ENCODE measurements around the gene JAKMIP1. TPM values are rescaled to one million over a fixed set of nuclear protein-coding genes. Genes with fewer than 3 reads are reported as not detected.

The JAKMIP1 gene
- total and polyA plus RNA-seq, 3 experiments from 2014 or later: 12.7 to 26.1 (median 14.2) TPM

GRCh38 chr4:5988086-5988845 lies 212.1 kb downstream of the JAKMIP1 start:
- Mint-ChIP-seq H3K36me3 (peaks cover 0 to 16% (median 6%) of the 10 kb centered on the region in 3 donors), H3K4me3 (no peak overlapping the region), H3K4me1 (no peaks in the 10 kb centered on the region), H3K27ac (no peak overlapping the region), H3K9me3 (peaks cover 8 to 18% (median 14%) of the 10 kb centered on the region in 5 donors), H3K27me3 (peaks cover 0 to 4% of the 10 kb centered on the region in 2 donors)
- H3K27me3 ChIP-seq (ENCODE audit: insufficient read depth, low read length, poor library complexity, severe bottlenecking): no peaks in the 10 kb centered on the region
- H3K36me3 ChIP-seq (ENCODE audit: insufficient read depth, low read length): no peaks in the 10 kb centered on the region
- no peaks in the 10 kb centered on the region for H3K4me1 ChIP-seq (ENCODE audit: insufficient read depth, low read length)
- DNase-seq: no peak
- no peaks in the 10 kb centered on the region for H3K9me3 ChIP-seq (ENCODE audit: low read length)
- ChIA-PET CTCF (interaction anchor here (0.8 kb wide), 1 partner anchor 12 kb away, joined by 3 read pairs; no protein-coding TSS in a partner anchor), POLR2A (no interaction called here)
- H3K27ac ChIP-seq (ENCODE audit: low read depth, low read length): no peak overlapping the region
- no peak overlapping the region for H3K4me3 ChIP-seq (ENCODE audit: low read length)

GRCh38 chr4:5984843-5985242 lies 215.5 kb downstream of the JAKMIP1 start:
- H3K36me3 Mint-ChIP-seq: peaks cover 0 to 20% (median 5%) of the 10 kb centered on the region in 3 donors
- Histone ChIP-seq H3K4me1 (ENCODE audit: insufficient read depth, low read length) (no peaks in the 10 kb centered on the region), H3K27ac (ENCODE audit: low read depth, low read length) (no peak overlapping the region), H3K4me3 (ENCODE audit: low read length) (no peak overlapping the region), H3K9me3 (ENCODE audit: low read length) (no peaks in the 10 kb centered on the region), H3K27me3 (ENCODE audit: insufficient read depth, low read length, poor library complexity, severe bottlenecking) (no peaks in the 10 kb centered on the region), H3K36me3 (ENCODE audit: insufficient read depth, low read length) (no peaks in the 10 kb centered on the region)
- H3K4me1 Mint-ChIP-seq: no peaks in the 10 kb centered on the region
- H3K9me3 Mint-ChIP-seq: peaks cover 12 to 18% (median 16%) of the 10 kb centered on the region in 5 donors
- DNase-seq: no peak
- no peak overlapping the region for H3K4me3 Mint-ChIP-seq
- CTCF ChIA-PET: no interaction called here
- H3K27ac Mint-ChIP-seq: peak overlapping the region in 1 of 8 donors; percentile 11
- POLR2A ChIA-PET: no interaction called here
- peaks cover 6 to 13% of the 10 kb centered on the region in 2 donors for H3K27me3 Mint-ChIP-seq

GRCh38 chr4:5982156-5982973 lies 218.0 kb downstream of the JAKMIP1 start:
- Histone ChIP-seq H3K36me3 (ENCODE audit: insufficient read depth, low read length) (no peaks in the 10 kb centered on the region), H3K4me3 (ENCODE audit: low read length) (no peak overlapping the region), H3K27ac (ENCODE audit: low read depth, low read length) (no peak overlapping the region), H3K27me3 (ENCODE audit: insufficient read depth, low read length, poor library complexity, severe bottlenecking) (no peaks in the 10 kb centered on the region), H3K4me1 (ENCODE audit: insufficient read depth, low read length) (no peaks in the 10 kb centered on the region), H3K9me3 (ENCODE audit: low read length) (no peaks in the 10 kb centered on the region)
- H3K4me3 Mint-ChIP-seq: no peak overlapping the region
- peak overlapping the region in 1 of 8 donors; percentile 40 for H3K27ac Mint-ChIP-seq
- no peaks in the 10 kb centered on the region for H3K4me1 Mint-ChIP-seq
- H3K36me3 Mint-ChIP-seq: peaks cover 0 to 20% (median 5%) of the 10 kb centered on the region in 3 donors
- ChIA-PET CTCF (no interaction called here), POLR2A (no interaction called here)
- H3K9me3 Mint-ChIP-seq: peaks cover 12 to 18% (median 16%) of the 10 kb centered on the region in 5 donors
- DNase-seq: no peak
- H3K27me3 Mint-ChIP-seq: peaks cover 6 to 13% of the 10 kb centered on the region in 2 donors

- Histone ChIP-seq H3K9me3 (ENCODE audit: low read length) (no peaks in the 10 kb centered on the region), H3K27me3 (ENCODE audit: insufficient read depth, low read length, poor library complexity, severe bottlenecking) (no peaks in the 10 kb centered on the region), H3K27ac (ENCODE audit: low read depth, low read length) (no peak overlapping the region), H3K36me3 (ENCODE audit: insufficient read depth, low read length) (no peaks in the 10 kb centered on the region), H3K4me3 (ENCODE audit: low read length) (no peak overlapping the region), H3K4me1 (ENCODE audit: insufficient read depth, low read length) (no peaks in the 10 kb centered on the region)
- ChIA-PET CTCF (interaction anchor here (1.0 kb wide), 1 partner anchor 18 kb away, joined by 3 read pairs; no protein-coding TSS in a partner anchor), POLR2A (no interaction called here)
- peaks cover 0 to 20% (median 5%) of the 10 kb centered on the region in 3 donors for H3K36me3 Mint-ChIP-seq
- H3K27ac Mint-ChIP-seq: no peak overlapping the region
- no peaks in the 10 kb centered on the region for H3K4me1 Mint-ChIP-seq
- peaks cover 6 to 13% of the 10 kb centered on the region in 2 donors for H3K27me3 Mint-ChIP-seq
- peaks cover 12 to 18% (median 16%) of the 10 kb centered on the region in 5 donors for H3K9me3 Mint-ChIP-seq
- DNase-seq: no peak
- no peak overlapping the region for H3K4me3 Mint-ChIP-seq
Observed at GRCh38 chr4:5980436-5981155, 219.8 kb downstream of the JAKMIP1 start.

DNA sequence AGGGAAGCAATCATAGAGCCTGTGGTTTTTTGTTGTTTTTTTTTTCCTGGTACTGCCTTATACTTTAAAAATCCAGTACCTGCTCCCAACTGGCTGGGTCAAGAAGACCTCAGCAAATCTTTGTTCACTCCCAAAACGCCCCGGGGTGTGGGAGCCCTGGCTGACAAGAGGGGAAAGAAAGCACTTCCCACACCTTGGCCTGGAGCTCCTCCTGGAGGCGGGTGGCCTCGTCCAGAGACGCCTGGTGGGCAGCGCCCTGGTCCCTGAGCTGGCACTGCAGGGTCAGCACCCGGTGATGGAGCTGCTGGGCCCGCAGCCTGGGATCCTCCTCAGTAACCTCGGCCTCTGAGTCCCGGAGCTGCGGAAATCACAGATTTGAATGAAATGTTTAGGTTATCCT lies 220.4 kb downstream of the JAKMIP1 start:
- Histone ChIP-seq H3K4me3 (ENCODE audit: low read length) (no peak overlapping the region), H3K9me3 (ENCODE audit: low read length) (no peaks in the 10 kb centered on the region), H3K27me3 (ENCODE audit: insufficient read depth, low read length, poor library complexity, severe bottlenecking) (no peaks in the 10 kb centered on the region), H3K4me1 (ENCODE audit: insufficient read depth, low read length) (no peaks in the 10 kb centered on the region), H3K27ac (ENCODE audit: low read depth, low read length) (no peak overlapping the region), H3K36me3 (ENCODE audit: insufficient read depth, low read length) (no peaks in the 10 kb centered on the region)
- no peak overlapping the region for H3K4me3 Mint-ChIP-seq
- peaks cover 8 to 13% of the 10 kb centered on the region in 2 donors for H3K27me3 Mint-ChIP-seq
- no peaks in the 10 kb centered on the region for H3K4me1 Mint-ChIP-seq
- no peak overlapping the region for H3K27ac Mint-ChIP-seq
- peaks cover 11 to 17% (median 16%) of the 10 kb centered on the region in 5 donors for H3K9me3 Mint-ChIP-seq
- CTCF ChIA-PET: interaction anchor here (1.0 kb wide), 1 partner anchor 18 kb away, joined by 3 read pairs; no protein-coding TSS in a partner anchor
- peak in 1 of 5 donors; percentile 29 for DNase-seq
- peaks cover 0 to 19% (median 4%) of the 10 kb centered on the region in 3 donors for H3K36me3 Mint-ChIP-seq
- POLR2A ChIA-PET: no interaction called here

DNA sequence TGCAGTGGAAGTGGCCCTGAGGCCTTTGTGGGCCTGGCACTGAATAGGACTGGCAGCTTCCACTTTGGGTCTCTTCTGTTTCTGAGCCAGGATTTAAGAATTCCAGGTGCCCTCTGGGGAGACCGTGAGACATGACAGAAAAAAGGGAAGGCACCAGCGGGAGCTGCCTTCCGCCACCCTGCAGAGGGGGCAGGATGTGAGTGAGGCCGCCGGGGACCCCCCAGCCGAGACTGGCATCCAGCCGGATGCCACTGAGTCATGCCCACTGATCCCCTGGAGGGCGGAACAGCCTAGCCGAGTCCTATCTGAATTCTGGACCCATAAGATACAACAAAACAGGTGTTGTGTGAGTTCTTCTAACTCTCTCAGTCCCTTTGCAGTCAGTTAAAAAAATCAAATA lies 223.4 kb downstream of the JAKMIP1 start:
- Histone ChIP-seq H3K4me3 (ENCODE audit: low read length) (no peak overlapping the region), H3K9me3 (ENCODE audit: low read length) (no peaks in the 10 kb centered on the region), H3K27ac (ENCODE audit: low read depth, low read length) (no peak overlapping the region), H3K36me3 (ENCODE audit: insufficient read depth, low read length) (no peaks in the 10 kb centered on the region), H3K27me3 (ENCODE audit: insufficient read depth, low read length, poor library complexity, severe bottlenecking) (no peaks in the 10 kb centered on the region), H3K4me1 (ENCODE audit: insufficient read depth, low read length) (no peaks in the 10 kb centered on the region)
- Mint-ChIP-seq H3K36me3 (no peaks in the 10 kb centered on the region), H3K4me3 (no peak overlapping the region), H3K4me1 (no peaks in the 10 kb centered on the region), H3K27me3 (peaks cover 2 to 16% of the 10 kb centered on the region in 2 donors), H3K27ac (no peak overlapping the region), H3K9me3 (no peaks in the 10 kb centered on the region)
- no peak for DNase-seq
- ChIA-PET POLR2A (no interaction called here), CTCF (no interaction called here)

GRCh38 chr4:5976431-5976830 lies 223.9 kb downstream of the JAKMIP1 start:
- Histone ChIP-seq H3K9me3 (ENCODE audit: low read length) (no peaks in the 10 kb centered on the region), H3K4me3 (ENCODE audit: low read length) (no peak overlapping the region), H3K27ac (ENCODE audit: low read depth, low read length) (no peak overlapping the region), H3K4me1 (ENCODE audit: insufficient read depth, low read length) (no peaks in the 10 kb centered on the region), H3K27me3 (ENCODE audit: insufficient read depth, low read length, poor library complexity, severe bottlenecking) (no peaks in the 10 kb centered on the region), H3K36me3 (ENCODE audit: insufficient read depth, low read length) (no peaks in the 10 kb centered on the region)
- H3K9me3 Mint-ChIP-seq: no peaks in the 10 kb centered on the region
- no peak for DNase-seq
- H3K27me3 Mint-ChIP-seq: peaks cover 3 to 18% of the 10 kb centered on the region in 2 donors
- CTCF ChIA-PET: no interaction called here
- POLR2A ChIA-PET: no interaction called here
- H3K4me1 Mint-ChIP-seq: no peaks in the 10 kb centered on the region
- no peak overlapping the region for H3K4me3 Mint-ChIP-seq
- no peaks in the 10 kb centered on the region for H3K36me3 Mint-ChIP-seq
- no peak overlapping the region for H3K27ac Mint-ChIP-seq
